ENCODE data around the gene ASB7.

The ASB7 gene, protein sequence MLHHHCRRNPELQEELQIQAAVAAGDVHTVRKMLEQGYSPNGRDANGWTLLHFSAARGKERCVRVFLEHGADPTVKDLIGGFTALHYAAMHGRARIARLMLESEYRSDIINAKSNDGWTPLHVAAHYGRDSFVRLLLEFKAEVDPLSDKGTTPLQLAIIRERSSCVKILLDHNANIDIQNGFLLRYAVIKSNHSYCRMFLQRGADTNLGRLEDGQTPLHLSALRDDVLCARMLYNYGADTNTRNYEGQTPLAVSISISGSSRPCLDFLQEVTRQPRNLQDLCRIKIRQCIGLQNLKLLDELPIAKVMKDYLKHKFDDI

DNA sequence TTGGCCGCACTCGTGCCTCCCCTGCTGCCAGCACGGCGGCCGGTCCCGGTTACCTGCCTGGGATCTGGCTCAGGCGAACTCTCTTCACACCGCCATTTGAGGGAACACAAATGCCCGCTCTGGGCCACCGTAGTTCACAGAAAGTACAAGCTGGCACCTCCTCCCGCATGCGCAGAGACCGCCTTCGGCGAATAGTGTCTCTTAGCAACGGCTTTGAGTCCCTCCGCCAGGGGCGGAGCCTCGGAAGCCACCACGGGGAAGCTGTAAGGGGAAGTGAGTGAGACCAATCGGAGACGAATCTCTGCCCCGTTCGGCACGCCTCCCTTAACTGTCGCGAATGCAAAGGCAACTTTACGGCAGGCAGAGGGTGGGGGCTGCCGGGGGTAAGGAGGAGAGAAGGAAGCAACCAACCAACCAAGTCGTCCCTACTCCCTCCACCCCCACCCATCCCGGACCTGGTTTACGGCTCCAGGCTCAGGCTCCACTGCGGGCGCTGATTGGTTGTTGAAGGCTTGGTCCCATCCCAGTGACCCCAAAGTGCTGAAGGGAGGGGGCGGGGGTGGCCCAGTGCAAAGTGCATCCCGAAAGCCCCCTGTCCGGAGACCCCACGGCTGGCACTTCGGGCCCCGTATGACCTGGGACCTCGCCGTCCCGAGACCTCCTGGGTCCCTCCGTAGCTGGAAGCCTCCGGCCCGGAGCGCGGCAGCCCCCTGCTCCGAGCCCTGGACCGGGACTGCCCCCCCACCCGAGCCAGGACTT is at the start of gene ASB7, which contains the start of gene LINS1:
TSS of gene ASB7 (plus strand) at position 526 of the 759 bp plus-strand sequence. CDS start 9,628 bp downstream, outside the sequence.
TSS of gene LINS1 (minus strand) at position 121 of the 759 bp plus-strand sequence. CDS start 21,342 bp downstream, outside the sequence.
- H3K4me1 Mint-ChIP-seq = peaks cover 39% of the 10 kb centered on the region
- H3K27me3 Mint-ChIP-seq = no peaks in the 10 kb centered on the region

DNA sequence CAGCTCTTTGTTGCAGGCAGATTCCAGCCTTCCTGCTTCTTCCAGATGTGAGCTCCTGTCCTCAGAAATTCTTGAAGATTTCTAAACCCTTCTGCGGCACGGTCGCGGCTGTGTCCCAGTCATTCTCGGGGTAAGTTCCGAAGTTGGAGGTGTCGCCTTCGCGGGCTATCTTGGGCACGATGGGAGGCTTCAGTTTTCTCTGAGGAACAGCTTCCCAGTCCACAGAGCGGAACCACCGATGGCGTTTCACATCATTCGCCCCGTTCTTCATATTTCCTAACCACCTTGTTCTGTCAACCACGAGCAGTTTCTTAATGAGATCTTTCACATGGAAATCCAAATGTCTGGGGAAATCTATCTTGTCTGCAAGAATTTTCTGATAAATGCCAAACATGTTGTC is 48.9 kb upstream of the ASB7 start:
- ATAC-seq (ENCODE audit: low read depth) (no peak), DNase-seq (ENCODE audit: low spot score in 2 of 2) (no peak)
- Mint-ChIP-seq H3K27ac (no peak overlapping the region), H3K36me3 (peaks cover 11% of the 10 kb centered on the region), H3K9me3 (no peaks in the 10 kb centered on the region), H3K4me1 (no peaks in the 10 kb centered on the region), H3K4me3 (no peak overlapping the region), H3K27me3 (no peaks in the 10 kb centered on the region)

More for the DNA sequence above, at the start of gene ASB7, which contains the start of gene LINS1:
- H3K36me3 Mint-ChIP-seq = peaks cover 3% of the 10 kb centered on the region
- DNase-seq (ENCODE audit: low spot score in 2 of 2) (peak; percentile 89 to 99), ATAC-seq (ENCODE audit: low read depth) (peak; percentile 89)
- no peaks in the 10 kb centered on the region for H3K9me3 Mint-ChIP-seq
- no peak within 1 kb of the TSS for H3K27ac Mint-ChIP-seq
- H3K4me3 Mint-ChIP-seq = no peak within 1 kb of the TSS

DNA sequence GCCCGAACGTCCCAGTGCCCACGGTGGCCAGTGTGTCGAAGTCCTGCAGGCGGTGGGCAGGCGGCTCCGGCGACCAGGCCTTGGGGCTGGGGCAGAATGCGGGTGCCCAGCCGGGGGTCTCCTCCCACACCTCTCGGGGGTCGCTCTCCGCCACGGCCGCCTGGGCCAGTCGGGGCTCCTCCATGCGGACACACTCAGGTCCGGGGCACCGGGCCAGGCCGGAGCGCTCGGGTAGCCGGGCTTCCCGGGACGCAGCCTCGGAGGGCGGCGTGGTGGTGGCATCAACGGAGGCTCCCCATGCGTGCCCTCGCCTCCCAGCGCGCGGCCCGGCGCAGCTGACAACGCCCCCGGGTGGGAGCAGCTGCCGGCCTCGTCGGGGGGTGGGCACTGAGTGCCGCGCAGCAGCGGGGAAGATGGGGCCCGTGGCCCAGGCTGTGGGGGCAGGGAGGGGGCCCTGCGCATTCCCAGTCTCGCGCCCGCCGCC is 43.6 kb upstream of the ASB7 start:
- Mint-ChIP-seq H3K4me3 (no peak overlapping the region), H3K4me1 (no peaks in the 10 kb centered on the region), H3K27me3 (no peaks in the 10 kb centered on the region), H3K36me3 (peaks cover 23% of the 10 kb centered on the region), H3K9me3 (no peaks in the 10 kb centered on the region), H3K27ac (no peak overlapping the region)
- no peak for ATAC-seq (ENCODE audit: low read depth)
- no peak for DNase-seq (ENCODE audit: low spot score in 2 of 2)

DNA sequence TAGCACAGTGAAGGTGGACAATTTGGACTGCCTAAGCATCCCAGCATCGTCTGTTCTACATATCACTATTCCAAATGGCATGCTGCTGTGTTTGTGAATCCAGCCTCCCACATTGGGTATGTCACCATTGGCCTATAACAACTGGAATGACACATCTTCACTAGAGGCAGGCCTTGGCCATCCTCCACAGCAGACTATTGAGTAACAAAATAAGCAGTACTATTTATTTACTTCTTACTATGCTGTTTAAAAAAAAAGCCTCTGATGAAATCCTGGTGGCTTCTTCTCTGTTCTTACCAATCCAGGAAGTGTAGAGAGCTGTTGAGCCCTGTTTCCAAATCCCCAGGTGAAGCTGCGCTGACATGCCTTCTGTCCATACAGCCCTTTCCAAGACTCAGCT is 43.1 kb upstream of the ASB7 start:
- H3K27ac Mint-ChIP-seq = no peak overlapping the region
- H3K27me3 Mint-ChIP-seq = no peaks in the 10 kb centered on the region
- ATAC-seq (ENCODE audit: low read depth) (no peak), DNase-seq (ENCODE audit: low spot score in 2 of 2) (no peak)
- no peaks in the 10 kb centered on the region for H3K4me1 Mint-ChIP-seq
- peaks cover 20% of the 10 kb centered on the region for H3K36me3 Mint-ChIP-seq
- H3K9me3 Mint-ChIP-seq = no peaks in the 10 kb centered on the region
- no peak overlapping the region for H3K4me3 Mint-ChIP-seq

DNA sequence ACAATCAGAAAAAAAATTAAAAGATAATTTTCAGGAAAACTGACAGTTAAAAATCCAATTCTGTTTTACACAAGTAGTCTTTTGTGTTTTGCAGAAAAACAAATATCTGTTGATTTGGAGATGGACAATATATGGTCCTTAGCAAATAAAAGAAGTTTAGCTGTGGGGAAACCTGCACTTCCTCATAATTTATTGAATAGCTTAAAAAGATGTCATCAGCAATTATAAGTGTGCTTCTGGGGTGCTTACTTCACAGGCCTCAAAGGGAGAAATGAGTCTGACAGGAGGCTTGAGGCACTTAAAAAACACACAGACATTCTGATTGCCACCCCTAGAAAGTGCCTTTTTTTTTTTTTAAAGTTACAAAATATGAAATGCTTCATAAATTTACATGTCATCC is 42.1 kb upstream of the ASB7 start:
- Mint-ChIP-seq H3K27me3 (no peaks in the 10 kb centered on the region), H3K9me3 (no peaks in the 10 kb centered on the region), H3K36me3 (peaks cover 23% of the 10 kb centered on the region), H3K4me3 (no peak overlapping the region), H3K4me1 (no peaks in the 10 kb centered on the region), H3K27ac (no peak overlapping the region)
- DNase-seq (ENCODE audit: low spot score in 2 of 2) = no peak
- no peak for ATAC-seq (ENCODE audit: low read depth)

DNA sequence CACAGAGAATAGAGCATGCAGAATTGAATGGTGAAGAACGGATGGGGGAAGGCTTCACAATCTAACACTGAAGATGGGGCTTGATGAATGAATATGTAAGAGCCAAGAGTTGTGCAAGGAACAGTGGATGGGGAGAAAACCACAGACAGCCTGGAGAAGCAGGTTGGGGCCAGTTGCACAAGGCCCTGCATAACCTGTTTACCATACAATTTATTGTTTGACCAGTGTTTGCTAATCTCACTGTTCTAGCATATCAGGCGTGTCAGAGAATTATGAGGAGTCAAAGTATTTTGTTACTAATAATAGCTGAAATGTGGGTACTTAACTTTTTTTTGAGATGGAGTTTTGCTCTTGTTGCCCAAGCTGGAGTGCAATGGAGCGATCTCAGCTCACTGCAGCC is 36.8 kb upstream of the ASB7 start:
- Mint-ChIP-seq H3K36me3 (peaks cover 24% of the 10 kb centered on the region), H3K4me3 (no peak overlapping the region), H3K27me3 (no peaks in the 10 kb centered on the region), H3K27ac (no peak overlapping the region), H3K9me3 (no peaks in the 10 kb centered on the region), H3K4me1 (no peaks in the 10 kb centered on the region)
- DNase-seq (ENCODE audit: low spot score in 2 of 2) = no peak
- ATAC-seq (ENCODE audit: low read depth) = no peak

DNA sequence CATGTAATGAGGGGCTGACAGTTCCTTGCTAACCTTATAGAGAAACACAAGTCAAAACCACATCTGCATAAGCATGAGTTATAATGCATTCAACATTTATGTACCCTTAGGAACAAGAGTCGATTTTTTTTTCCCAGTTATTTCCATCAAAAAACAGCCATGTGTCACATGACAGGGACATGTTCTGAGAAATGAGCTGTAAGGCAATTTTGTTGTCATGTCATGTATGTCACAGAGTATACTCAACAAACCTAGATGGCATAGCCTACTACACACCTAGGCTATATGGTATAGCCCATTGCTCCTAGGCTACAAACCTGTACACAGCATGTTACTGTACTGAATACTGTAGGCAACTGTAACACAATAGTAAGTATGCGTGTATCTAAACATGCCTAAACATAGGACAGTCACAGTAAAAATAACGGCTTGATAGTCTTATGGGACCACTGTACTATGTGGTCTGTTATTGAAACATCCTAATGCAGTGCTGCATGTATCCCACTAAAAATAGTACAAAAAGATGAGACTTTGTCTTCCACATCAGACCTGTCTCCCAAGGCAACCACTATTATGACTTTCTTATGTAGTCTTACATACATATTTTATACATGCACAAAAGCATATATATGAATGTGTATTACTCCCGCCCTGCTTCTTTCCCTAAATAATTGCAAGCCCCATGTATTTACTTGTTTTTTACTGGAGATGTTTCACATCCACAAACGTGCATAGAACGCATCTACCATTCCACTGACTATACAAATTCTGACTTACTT is 35.4 kb upstream of the ASB7 start:
- Mint-ChIP-seq H3K36me3 (peaks cover 19% of the 10 kb centered on the region), H3K4me1 (no peaks in the 10 kb centered on the region), H3K27me3 (no peaks in the 10 kb centered on the region), H3K4me3 (no peak overlapping the region), H3K9me3 (no peaks in the 10 kb centered on the region), H3K27ac (no peak overlapping the region)
- ATAC-seq (ENCODE audit: low read depth) (no peak), DNase-seq (ENCODE audit: low spot score in 2 of 2) (no peak)

DNA sequence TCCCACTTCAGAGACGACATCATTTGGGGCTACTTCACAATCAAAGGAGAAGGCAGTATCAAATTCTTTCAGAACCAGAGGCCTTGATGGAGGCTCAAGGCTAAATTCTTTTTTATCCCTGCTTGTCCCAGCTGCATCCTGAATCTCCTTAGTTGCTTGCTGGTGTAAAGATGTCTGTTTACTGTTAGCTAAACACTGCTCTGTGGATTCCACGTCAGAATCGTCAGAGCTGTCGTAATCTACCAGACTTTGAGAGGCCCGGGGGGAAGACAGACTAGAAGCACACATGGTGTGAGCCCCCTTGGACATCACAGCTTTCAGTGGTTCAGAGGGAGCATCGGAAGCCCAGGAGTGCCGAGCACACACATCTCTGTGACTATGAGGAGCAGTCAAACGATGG is 33.0 kb upstream of the ASB7 start:
- Mint-ChIP-seq H3K4me3 (no peak overlapping the region), H3K27ac (no peak overlapping the region), H3K9me3 (no peaks in the 10 kb centered on the region), H3K36me3 (peaks cover 12% of the 10 kb centered on the region), H3K27me3 (no peaks in the 10 kb centered on the region), H3K4me1 (no peaks in the 10 kb centered on the region)
- no peak for DNase-seq (ENCODE audit: low spot score in 2 of 2)
- no peak for ATAC-seq (ENCODE audit: low read depth)

DNA sequence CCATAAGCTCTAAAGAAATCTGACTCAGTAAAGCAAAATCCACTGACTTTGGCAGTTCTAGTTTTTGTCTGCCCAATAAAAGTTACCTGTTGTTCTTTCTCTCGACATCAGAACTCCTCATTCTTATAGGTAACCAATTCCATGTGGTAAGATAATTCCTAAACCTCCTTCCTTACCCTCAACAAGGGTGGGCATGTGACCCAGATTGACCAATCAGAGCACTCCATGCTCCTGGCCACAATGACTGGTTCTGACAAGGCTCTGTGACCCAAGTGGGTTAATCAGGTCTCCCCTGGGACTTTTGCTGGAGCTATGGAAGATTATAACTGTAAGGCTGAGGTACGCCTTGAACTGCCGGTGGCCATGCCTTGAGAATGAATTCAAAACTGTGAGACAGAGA is 32.1 kb upstream of the ASB7 start:
- no peaks in the 10 kb centered on the region for H3K4me1 Mint-ChIP-seq
- H3K36me3 Mint-ChIP-seq = peaks cover 9% of the 10 kb centered on the region
- no peak overlapping the region for H3K4me3 Mint-ChIP-seq
- no peaks in the 10 kb centered on the region for H3K27me3 Mint-ChIP-seq
- DNase-seq (ENCODE audit: low spot score in 2 of 2) (no peak), ATAC-seq (ENCODE audit: low read depth) (no peak)
- H3K9me3 Mint-ChIP-seq = no peaks in the 10 kb centered on the region
- no peak overlapping the region for H3K27ac Mint-ChIP-seq

DNA sequence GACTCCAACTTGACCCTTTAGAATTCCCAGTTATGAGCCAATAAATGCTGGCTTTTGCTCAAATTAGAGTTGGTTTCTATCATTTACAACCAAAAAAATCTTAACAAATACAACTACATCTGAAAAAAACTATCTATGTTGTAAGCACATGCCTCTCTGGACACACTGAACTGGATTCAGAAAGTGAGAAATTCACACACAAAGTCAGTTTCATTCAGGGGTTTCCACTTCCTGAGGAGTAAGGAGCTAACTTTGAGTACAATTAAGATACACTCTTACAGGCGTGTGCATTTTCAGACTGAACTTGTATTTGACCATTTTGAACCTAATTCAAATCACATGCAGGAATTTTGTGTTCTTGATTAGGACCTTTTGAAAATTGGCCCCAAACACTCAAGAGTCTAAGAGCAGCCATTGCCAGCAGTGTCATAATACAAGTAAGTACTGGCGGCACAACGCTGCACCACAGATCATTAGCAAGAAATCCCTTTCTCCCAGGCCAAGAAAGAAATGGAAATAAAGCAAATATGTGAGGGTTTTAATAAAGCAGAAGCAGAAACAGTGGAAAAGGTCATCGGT is 31.6 kb upstream of the ASB7 start:
- ATAC-seq (ENCODE audit: low read depth) (no peak), DNase-seq (ENCODE audit: low spot score in 2 of 2) (no peak)
- H3K4me1 Mint-ChIP-seq = peaks cover 2% of the 10 kb centered on the region
- H3K9me3 Mint-ChIP-seq = no peaks in the 10 kb centered on the region
- H3K4me3 Mint-ChIP-seq = no peak overlapping the region
- H3K36me3 Mint-ChIP-seq = peaks cover 9% of the 10 kb centered on the region
- peak overlapping the region; percentile 65 for H3K27ac Mint-ChIP-seq
- no peaks in the 10 kb centered on the region for H3K27me3 Mint-ChIP-seq

DNA sequence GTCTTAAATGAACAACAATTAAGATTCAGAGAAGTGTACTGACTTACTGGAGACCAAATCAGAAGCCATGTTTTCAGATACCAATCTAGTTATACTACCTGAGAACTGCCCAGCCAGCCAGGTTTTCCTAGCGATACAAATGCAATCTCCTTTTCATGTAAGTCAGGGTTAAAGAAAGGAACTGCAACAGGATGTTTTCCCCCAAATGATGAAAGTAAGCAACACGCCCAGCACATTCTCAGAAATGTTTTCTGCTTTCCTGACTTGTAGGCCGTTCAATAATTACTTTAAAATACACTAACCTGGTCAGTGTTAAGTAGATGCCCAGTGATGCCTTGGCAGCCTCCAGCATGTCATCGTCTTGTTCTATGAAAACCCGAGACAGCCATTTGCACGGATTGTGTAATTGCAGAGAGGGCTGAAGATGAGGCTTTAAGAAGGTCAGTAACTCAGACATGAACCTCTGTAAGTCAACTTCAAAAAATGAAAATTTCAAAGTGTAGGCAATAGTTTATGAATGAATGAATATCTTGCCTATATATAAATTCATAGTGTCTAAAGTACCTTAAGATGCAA is 30.7 kb upstream of the ASB7 start:
- Mint-ChIP-seq H3K27me3 (no peaks in the 10 kb centered on the region), H3K4me1 (peaks cover 5% of the 10 kb centered on the region)
- ATAC-seq (ENCODE audit: low read depth) = no peak

DNA sequence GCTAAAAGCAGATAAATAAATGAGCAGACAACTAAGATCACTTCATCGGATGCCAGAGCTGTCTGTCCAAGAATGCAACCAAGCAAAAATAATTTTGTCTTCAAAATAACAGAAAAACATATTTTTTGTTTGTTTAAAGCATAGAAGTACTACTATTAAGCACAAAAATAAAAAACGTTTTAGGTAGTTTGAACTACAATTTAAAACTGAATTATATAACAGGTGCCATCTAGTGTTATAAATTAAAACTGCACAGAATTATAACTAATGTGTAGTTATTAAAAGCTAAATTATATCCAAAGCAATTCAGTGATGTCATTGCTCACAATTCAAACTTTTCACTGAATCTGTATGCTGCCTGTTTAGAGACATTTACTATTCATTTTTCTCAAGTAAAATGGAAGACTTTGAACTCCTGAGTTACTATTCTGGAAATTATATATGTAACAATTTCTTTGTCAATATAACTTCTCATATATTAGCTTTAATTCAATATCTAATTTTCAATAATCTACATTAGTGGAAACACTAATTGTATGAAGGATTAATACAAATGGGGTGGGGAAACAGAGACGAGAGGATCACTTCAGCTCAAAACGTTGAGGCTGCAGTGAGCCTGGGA is 29.9 kb upstream of the ASB7 start:
- H3K27ac Mint-ChIP-seq = no peak overlapping the region
- no peak overlapping the region for H3K4me3 Mint-ChIP-seq
- H3K36me3 Mint-ChIP-seq = peaks cover 11% of the 10 kb centered on the region
- H3K9me3 Mint-ChIP-seq = no peaks in the 10 kb centered on the region
- DNase-seq (ENCODE audit: low spot score in 2 of 2) (no peak), ATAC-seq (ENCODE audit: low read depth) (no peak)
- peaks cover 5% of the 10 kb centered on the region for H3K4me1 Mint-ChIP-seq
- no peaks in the 10 kb centered on the region for H3K27me3 Mint-ChIP-seq

More for the DNA sequence above, 30.7 kb upstream of the ASB7 start:
- Mint-ChIP-seq H3K9me3 (no peaks in the 10 kb centered on the region), H3K27ac (no peak overlapping the region), H3K4me3 (no peak overlapping the region), H3K36me3 (peaks cover 11% of the 10 kb centered on the region)
- no peak for DNase-seq (ENCODE audit: low spot score in 2 of 2)

DNA sequence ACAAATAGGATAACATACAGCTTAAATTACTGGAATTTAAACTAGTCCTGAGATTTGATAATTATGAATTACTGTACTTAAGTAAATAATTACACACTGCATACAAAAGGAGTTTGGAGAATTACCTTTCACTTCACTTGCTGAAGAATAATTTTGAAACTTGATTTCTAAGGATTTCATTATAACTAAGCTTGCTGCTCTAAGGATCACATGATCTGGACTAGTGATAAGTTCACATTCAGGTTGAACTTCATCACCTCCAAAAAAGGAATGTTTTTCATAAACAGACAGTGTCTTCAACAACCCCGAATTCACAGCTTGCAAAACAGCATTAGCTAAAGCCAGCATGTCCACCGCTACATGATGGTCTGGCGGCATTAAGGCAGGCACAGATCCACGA is 28.9 kb upstream of the ASB7 start:
- Mint-ChIP-seq H3K27me3 (no peaks in the 10 kb centered on the region), H3K36me3 (peaks cover 12% of the 10 kb centered on the region), H3K9me3 (no peaks in the 10 kb centered on the region), H3K27ac (no peak overlapping the region), H3K4me1 (peaks cover 5% of the 10 kb centered on the region), H3K4me3 (no peak overlapping the region)
- ATAC-seq (ENCODE audit: low read depth) (no peak), DNase-seq (ENCODE audit: low spot score in 2 of 2) (no peak)
